HG02943 (cell line): ENCODE data around the gene RNF14.
"Not testable (repeated sequence)": the region's sequence is repeated elsewhere in the genome, so short reads cannot be mapped to it uniquely, and the experiment has no call there.

Experiments used
- ATAC-seq: cut with Tn5 transposase; IDR thresholded peaks from one replicate; pipeline ENCODE4 v1.9.1; 2021; ENCODE audit warnings: mild to moderate bottlenecking, low read depth, moderate library complexity; ENCODE audit not compliant: unreplicated experiment

The RNF14 gene

DNA sequence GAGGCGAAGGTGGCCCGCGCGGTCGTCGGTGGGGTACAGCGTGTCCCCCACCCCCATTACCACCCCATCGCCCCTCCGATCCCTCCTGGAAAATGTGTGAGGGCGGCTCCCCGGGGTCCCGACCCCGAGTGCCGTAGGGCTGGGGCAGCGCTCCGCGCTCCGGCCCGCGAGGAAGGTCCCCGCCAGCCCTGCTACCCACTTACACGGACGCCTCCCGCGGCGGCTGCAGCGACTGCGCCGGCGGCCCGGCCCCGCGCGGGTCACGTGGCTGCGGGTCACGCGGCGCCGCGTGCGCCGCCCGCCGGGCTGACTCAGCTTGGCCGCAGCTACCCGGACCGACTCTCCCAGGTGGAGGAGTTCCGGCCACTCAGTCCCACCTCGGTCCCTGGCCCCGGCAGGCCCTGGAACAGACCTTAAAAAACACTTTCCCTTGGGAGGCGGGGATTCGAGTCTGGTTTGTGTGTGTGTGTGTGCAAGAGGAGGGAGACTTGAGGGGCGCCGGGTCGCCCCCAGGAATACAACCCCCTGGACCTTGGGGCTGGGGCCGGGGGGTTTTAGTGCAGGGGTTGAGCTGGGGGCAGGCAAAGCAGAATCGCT is 44.0 kb downstream of the RNF14 start, which contains the start of gene GNPDA1:
Gene GNPDA1, minus strand, starts transcription at position 236 of the 597 bp plus-strand sequence. CDS start 992 bp downstream, outside the sequence.
- ATAC-seq = peak; percentile 47

DNA sequence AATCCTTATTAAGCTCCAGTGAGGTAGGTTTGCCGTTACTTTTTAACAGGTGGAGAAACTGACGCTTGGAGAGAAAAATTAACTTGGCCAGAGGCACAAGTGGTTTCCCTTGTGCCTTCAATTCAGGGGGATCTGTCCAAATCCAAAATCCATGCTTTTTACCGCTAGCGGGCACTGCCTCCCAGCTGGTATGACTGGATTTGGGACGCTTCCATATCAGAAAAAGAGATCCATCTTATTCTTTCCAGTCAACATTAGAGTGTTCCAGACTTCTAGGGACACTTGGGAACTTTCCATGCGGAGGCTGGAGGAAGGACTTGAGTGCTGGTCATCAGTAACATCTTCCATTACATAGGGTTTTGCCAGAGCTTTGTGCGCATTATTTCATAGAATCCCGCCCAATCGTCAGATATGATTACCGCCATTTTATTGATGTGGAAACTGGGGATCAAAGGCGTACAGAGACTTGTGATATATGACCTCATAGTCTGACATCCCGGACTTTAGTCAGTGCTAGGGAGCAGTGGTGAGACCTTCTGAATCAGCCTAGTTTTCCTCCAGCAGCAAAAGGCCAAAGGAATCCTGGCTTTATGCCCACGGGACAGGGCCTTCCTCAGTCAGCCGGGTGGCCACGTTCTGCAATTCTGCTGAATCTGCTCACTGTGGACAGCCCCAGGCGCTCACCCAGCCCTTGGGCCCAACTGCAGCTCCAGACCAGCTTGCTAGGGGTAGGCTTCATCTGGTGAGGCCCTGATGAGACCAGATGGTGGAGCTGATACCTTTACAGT is 45.0 kb downstream of the RNF14 start:
- ATAC-seq = no peak

GRCh38 chr5:142014911-142015584 is 46.1 kb downstream of the RNF14 start:
- ATAC-seq = no peak

DNA sequence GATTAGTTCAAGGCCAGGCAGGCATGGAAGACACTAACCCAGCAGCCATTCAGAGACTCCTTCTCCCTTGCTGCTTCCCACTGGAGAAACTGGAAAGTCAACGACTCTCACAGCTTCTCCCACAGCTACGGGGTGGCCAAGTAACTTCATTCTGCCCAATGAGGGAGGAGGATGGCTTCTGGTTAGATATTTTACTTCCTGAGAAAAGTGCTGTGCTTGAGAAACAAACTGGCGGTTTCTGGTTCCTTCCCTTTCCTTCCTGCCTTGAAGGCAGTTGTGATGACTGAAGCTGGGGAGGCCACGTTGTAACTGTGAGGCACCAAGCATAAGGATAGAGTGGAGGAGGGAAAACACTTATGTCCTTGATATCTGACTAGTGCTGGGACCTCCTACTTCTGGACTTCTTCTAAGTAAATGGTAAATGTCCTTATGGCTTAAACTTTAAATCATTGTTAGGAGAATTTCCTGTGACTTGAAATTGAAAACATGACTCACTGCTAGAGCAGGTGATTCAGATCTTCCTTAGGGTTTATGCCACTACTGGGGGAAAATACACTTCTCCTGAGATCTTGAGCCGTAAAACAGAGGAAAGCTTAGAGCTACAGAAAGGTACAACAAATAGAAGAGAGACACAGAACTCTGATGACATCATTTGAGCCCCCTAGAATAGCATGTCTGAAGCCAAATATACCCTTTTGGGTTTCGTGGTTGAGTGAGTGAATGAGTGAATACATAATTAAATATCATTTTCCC is 47.1 kb downstream of the RNF14 start:
- ATAC-seq = no peak

GRCh38 chr5:142016556-142016955 is 47.7 kb downstream of the RNF14 start:
- no peak for ATAC-seq

DNA sequence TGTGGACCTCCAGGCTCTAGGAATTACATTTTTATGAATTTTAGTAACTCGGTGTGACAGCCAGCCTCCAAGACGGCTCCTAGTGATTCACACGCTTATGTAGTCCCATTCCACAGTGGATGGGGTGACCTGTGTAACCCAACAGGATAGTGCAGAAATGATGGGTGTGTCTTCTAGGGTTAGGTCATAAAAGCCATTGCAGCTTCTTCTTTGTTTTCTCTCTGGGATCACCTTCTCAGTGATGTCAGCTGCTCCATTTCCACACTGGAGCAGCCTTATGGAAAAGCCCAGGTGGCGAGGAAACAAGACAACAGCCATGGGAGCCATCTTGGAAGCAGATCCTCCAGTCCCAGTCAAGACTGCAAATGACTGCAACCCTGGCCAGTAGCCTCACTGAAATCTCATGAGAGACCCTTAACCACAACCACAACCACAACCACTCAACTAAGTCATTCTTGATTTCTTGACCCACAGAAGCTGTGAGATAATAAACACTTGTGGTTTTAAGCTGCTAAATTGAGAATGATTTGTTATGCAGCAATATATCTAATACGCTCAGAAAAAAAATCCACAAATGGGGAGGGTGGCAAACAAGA is 49.0 kb downstream of the RNF14 start:
- no peak for ATAC-seq

DNA sequence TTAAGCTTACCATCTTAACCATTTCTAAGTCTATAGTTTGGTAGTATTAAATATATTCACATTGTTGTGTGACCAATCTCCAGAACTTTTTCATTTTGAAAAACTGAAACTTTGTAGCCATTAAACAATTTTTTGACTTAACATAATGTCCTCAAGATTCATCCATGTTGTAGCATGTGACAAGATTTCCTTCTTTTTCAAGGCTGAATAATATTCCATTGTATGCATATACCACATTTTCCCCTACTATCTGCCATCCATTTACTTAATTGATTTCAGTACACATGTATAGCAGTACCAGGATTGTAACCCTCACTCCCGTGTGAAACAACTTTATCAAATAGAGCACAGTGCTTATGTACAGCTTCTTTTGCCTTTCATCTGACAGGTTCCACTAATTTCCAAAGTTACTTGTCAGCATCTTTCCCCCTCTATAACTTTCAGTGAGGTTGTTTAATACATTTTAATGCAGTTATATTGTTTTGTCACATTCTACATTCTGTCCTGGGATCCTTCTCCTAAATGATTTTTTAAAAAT is 51.3 kb downstream of the RNF14 start:
- ATAC-seq = no peak

DNA sequence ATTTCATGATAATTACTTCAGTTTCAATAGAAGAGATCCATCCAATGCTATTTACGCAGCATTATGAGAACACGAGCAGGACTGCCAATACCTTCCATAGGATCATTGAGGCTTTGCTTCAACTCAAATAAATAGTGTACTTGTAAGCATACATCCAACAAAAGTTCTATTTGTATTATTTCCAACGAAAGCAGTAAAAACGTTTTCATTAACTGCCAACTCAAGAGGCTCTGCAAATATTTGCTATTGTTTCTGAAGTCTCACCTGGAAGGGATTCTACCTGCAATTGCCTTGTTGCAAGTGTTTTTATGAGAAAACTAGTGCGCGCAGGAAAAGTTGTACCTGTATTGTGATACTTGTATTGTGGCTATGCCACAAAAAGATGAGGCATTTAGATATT is 54.9 kb downstream of the RNF14 start:
- no peak for ATAC-seq

GRCh38 chr5:142024771-142025304 is 55.9 kb downstream of the RNF14 start:
- ATAC-seq = peak; percentile 99

DNA sequence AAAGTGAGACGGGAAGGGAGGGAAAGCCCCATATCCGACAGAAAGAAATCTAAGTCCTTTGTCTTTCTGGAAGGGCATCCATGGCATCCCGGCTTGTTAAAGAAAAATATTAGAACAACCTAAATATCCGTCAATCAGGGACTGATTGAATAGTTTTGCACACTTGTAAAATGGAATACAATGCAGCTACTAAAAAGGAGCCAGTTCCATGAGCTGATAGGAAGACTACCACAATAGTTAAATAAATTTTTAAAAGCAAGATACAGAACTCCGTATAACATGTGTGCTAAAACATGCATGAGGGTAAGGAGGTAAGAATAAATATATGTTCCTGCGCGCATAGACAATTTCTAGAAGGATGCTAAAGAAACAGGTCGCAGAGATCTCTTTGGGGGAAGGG is 56.7 kb downstream of the RNF14 start:
- no peak for ATAC-seq

DNA sequence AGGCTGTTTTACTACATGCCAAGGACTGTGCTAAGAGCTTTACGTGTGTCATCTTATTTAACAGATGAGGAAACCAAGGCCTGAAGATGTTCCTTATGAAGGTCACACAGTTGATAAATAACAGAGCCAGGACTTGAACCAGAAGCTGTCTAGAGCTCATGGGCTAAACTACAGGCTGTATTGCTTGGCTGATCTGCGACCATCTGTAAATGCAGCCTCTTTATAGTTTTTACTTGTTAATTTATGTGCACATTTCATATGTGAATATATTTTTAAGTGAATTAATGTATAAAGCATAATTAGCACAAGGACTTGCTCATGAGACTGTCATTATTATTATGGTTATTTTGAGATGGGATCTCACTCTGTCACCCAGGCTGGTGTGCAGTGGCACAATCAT is 63.2 kb downstream of the RNF14 start:
- no peak for ATAC-seq

DNA sequence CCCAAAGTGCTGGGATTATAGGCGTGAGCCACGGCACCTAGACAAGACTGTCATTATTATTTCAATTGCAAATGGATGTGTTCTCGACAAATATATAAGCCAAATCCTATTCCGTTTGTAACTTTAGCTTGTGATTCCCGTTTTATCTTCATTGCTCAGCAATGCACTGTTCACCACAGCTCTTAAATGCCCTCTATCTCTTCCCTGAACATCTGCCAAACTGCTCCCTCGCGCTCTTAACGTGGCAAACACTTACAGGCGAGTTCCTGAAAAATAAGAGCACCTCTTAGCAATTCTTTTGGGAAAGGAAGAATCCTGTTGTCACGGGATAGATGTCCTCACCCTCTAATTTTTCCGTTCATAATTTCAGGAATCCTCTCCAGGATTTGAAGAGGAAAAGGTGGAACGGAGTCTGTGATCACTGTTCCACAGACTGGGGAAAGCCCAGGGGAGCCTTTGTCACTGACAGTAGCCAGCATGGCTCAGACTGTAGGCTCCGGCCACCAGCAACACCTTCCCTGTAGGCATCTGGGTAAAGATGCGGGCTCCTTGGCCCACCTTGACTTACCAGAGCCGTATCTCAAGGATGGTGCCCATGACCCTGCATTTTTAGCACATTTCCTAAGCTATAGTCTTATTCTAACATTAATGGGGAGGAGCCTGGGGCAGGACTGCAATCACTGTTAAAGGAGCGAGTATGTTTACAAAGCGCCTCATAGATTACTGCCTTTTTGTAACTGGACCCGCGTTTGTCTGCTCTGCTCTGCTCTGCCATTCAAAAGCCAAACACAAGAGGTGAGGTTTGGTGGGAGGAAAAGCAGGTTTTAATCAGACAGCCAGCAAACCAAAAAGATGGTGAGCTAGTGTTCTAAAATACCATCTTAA is 64.1 kb downstream of the RNF14 start:
- ATAC-seq = no peak

- ATAC-seq = not testable (repeated sequence)
Measured at GRCh38 chr5:142033632-142034567, 65.0 kb downstream of the RNF14 start.

DNA sequence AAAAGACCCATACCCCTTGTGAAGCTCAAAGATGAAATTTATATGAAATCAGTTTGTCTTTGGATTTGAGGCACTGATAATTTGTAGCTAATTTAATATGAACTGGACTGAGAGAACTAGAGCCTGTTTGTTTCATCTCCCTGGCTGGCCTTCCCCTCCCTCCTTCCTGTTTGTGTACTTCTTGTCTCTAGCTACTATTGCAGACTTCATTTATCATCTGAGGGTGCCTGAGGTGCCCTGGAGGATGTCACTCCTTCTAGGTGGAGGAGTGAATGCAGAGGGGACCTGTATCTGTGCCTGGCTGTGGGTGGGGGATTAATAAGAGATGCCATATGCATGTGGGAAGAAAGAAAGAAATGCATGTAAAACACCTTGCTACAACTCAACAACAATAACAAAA is 66.1 kb downstream of the RNF14 start:
- no peak for ATAC-seq

- no peak for ATAC-seq
Measured at GRCh38 chr5:142036918-142037317, 68.0 kb downstream of the RNF14 start.

DNA sequence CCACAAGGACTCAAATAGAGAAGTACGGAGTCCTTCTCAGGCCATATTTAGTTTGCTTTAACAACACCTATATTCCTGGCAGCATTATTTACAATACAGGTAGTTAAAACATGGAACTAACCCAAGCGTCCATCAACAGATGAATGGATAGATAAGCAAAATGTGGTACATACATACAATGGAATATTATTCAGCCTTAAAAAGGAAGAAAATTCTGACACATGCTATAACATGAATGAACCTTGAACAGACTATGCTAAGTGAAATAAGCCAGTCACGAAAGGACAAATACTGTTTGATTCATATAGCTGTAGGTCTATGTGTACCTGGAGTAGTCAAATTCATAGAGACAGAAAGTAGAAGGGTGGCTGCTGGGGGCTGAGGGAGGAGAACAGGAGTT is 68.7 kb downstream of the RNF14 start:
- not testable (repeated sequence) for ATAC-seq

DNA sequence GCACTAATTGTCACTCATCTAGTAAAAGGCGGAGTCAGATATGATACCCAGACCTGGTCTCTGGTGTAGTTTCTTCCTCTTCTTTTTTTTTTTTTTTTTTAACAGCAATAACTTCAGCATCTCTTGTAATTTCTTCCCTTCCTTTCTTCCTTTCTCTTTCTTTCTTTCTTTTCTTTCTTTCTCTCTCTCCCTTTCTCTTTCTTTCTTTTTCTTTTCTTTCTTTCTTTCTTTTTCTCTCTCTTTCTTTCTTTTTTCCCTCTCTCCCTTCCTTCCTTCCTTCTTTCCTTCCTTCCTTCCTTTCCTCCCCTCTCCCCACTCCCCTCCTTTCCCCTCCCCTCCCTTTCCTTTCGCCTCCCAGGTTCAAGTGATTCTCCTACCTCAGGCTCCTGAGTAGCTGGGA is 69.8 kb downstream of the RNF14 start:
- ATAC-seq = no peak
